HCT116 (cell line): ENCODE measurements around the gene MYADM. TPM values are rescaled to one million over a fixed set of nuclear protein-coding genes. Genes with fewer than 3 reads are reported as not detected.

ENCODE experiments used
- ATAC-seq: fragments of 200-7000 bp; cut with Tn5 transposase; 2 replicates; pipeline ENCODE4 v1.9.1; 2020; ENCODE audit warnings: mild to moderate bottlenecking, moderate library complexity
- BruUV-seq: library from RNA; stranded (reverse); fragments of 400-500 nt; replicated peaks from 2 replicates; lab custom pipeline; 2021; lab: Mats Ljungman, UMichigan
- CTCF ChIA-PET: fragments of 300-600 bp; sonication (Branson Sonifier 250); formaldehyde crosslinking; loops from one replicate; lab custom pipeline; 2021; ENCODE audit warnings: antibody characterized with exemption; lab: Charles Lee
- POLR2A ChIA-PET: fragments of 300-600, 350-600 bp; sonication (Branson Sonifier 250); formaldehyde crosslinking; loops from one replicate; lab custom pipeline; 2021; ENCODE audit warnings: antibody characterized with exemption; lab: Charles Lee
- RAD21 ChIA-PET, 2 experiments: fragments of 300-600 bp; sonication (Branson Sonifier 250); formaldehyde crosslinking; loops; one replicate each; lab custom pipeline; 2023; ENCODE audit warnings: low total read pairs in 2 of 2; ENCODE audit not compliant: uncharacterized antibody in 2 of 2, unreplicated experiment in 2 of 2, low non-redundant PET in 1 of 2; lab: Charles Lee
- DNase-seq: peaks from one replicate; pipeline ENCODE4 v3.0.0-alpha.2; 2010; ENCODE audit warnings: low read depth, low spot score
- H2AFZ ChIP-seq: fragments of 200-600 bp; shearing (Covaris generic), sonication (generic); 2 replicates; pipeline ENCODE4 v1.6.1; 2017; ENCODE audit warnings: low read depth, mixed run types, mixed read lengths, antibody characterized with exemption, low read length; ENCODE audit not compliant: poor library complexity, severe bottlenecking
- H3K27ac ChIP-seq: 2 replicates; pipeline ENCODE4 v1.5.1; 2012; ENCODE audit warnings: low read depth, low read length
- H3K27me3 ChIP-seq: fragments of 200-600 bp; sonication (generic); 2 replicates; pipeline ENCODE4 v1.6.1; 2016; ENCODE audit warnings: mixed run types, low read length, mixed read lengths; ENCODE audit not compliant: insufficient read depth
- H3K36me3 ChIP-seq, 2 experiments: fragments of 200-500 bp in 1 of 2; fragments of 200-600 bp in 1 of 2; sonication (Bioruptor generic) in 1 of 2; sonication (generic) in 1 of 2; 2 replicates each; pipeline versions ENCODE4 v1.5.1 to v1.6.1; 2014 to 2016; ENCODE audit warnings: low read length in 2 of 2, inconsistent platforms in 1 of 2, mixed read lengths in 1 of 2, mixed run types in 1 of 2; ENCODE audit not compliant: insufficient read depth in 2 of 2, control insufficient read depth in 1 of 2
- H3K4me1 ChIP-seq, 2 experiments: fragments of 200-600 bp in 1 of 2; sonication (generic) in 1 of 2; 2 replicates each; pipeline versions ENCODE4 v1.5.1 to v1.6.1; 2012 to 2017; ENCODE audit warnings: low read length in 2 of 2, inconsistent platforms in 1 of 2, mild to moderate bottlenecking in 1 of 2, mixed read lengths in 1 of 2, mixed run types in 1 of 2, moderate library complexity in 1 of 2; ENCODE audit not compliant: insufficient read depth in 2 of 2, control insufficient read depth in 1 of 2
- H3K4me2 ChIP-seq: fragments of 200-600 bp; sonication (generic); 2 replicates; pipeline ENCODE4 v1.6.1; 2017; ENCODE audit warnings: mixed run types, low read length, mixed read lengths
- H3K4me3 ChIP-seq, 2 experiments: fragments of 200-600 bp in 1 of 2; sonication (generic) in 1 of 2; replicated peaks in 1 of 2; 2 replicates each; pipeline ENCODE4 v1.5.1; 2011 to 2016; ENCODE audit warnings: low read length in 2 of 2, control low read depth in 1 of 2, low read depth in 1 of 2, mild to moderate bottlenecking in 1 of 2, mixed read lengths in 1 of 2, mixed run types in 1 of 2
- H3K79me2 ChIP-seq: fragments of 200-600 bp; sonication (generic); 2 replicates; pipeline ENCODE4 v1.6.1; 2017; ENCODE audit warnings: mild to moderate bottlenecking, mixed run types, low read length, moderate library complexity, mixed read lengths; ENCODE audit not compliant: insufficient read depth
- H3K9ac ChIP-seq: fragments of 200-600 bp; sonication (generic); 2 replicates; pipeline ENCODE4 v1.6.1; 2016; ENCODE audit warnings: low read length, mixed read lengths
- H3K9me2 ChIP-seq: fragments of 200-600 bp; sonication (generic), shearing (Covaris generic); 2 replicates; pipeline ENCODE4 v1.6.1; 2017; ENCODE audit warnings: mixed run types, mild to moderate bottlenecking, moderate library complexity; ENCODE audit not compliant: insufficient read depth
- H3K9me3 ChIP-seq, 2 experiments: fragments of 200-500 bp in 1 of 2; fragments of 200-600 bp in 1 of 2; sonication (Bioruptor generic) in 1 of 2; sonication (generic) in 1 of 2; 2 replicates each; pipeline ENCODE4 v1.6.1; 2014 to 2017; ENCODE audit warnings: low read length in 2 of 2, mixed read lengths in 2 of 2, inconsistent platforms in 1 of 2, low read depth in 1 of 2, mild to moderate bottlenecking in 1 of 2, mixed run types in 1 of 2, moderate library complexity in 1 of 2; ENCODE audit not compliant: control insufficient read depth in 1 of 2, insufficient read depth in 1 of 2
- H4K20me1 ChIP-seq: fragments of 200-600 bp; sonication (generic), shearing (Covaris generic); 2 replicates; pipeline ENCODE4 v1.6.1; 2017; ENCODE audit warnings: mixed run types, mild to moderate bottlenecking, moderate library complexity; ENCODE audit not compliant: insufficient read depth
- CBX3 ChIP-seq: IDR thresholded peaks from 2 replicates; pipeline ENCODE4 v1.6.1; 2012; ENCODE audit warnings: low read depth
- POLR2AphosphoS5 ChIP-seq: IDR thresholded peaks from 2 replicates; pipeline ENCODE4 v1.6.1; 2011; ENCODE audit warnings: mild to moderate bottlenecking, low read depth, low read length, moderate library complexity
- YY1 ChIP-seq: IDR thresholded peaks from 2 replicates; pipeline ENCODE4 v1.6.1; 2011; ENCODE audit warnings: low read length, low read depth, moderate library complexity, mild to moderate bottlenecking; ENCODE audit not compliant: insufficient replicate concordance; ENCODE audit errors: extremely low read depth
- intact Hi-C: fragments of 100-400 bp; cut with micrococcal nuclease; formaldehyde crosslinking; loops from 2 replicates; pipeline ENCODE4 v1.10.0; 2022
- total RNA-seq: library from RNA; stranded (reverse); gene quantifications from one replicate; pipeline ENCODE4 v1.2.1, GENCODE V29; 2021; ENCODE audit not compliant: unreplicated experiment

MYADM gene
- total RNA-seq, 1 experiment from 2014 or later, result 79.6 TPM

GRCh38 chr19:53866865-53867224, 838 bp upstream of the MYADM start:
- intact Hi-C loops, result loop anchor here (5.0 kb wide), 1 partner anchor 115 kb away; no protein-coding TSS in a partner anchor
- ChIA-PET CTCF (interaction anchor here (0.8 to 3.8 kb wide), 5 partner anchors 10 to 157 kb away, joined by 3 to 21 read pairs (median 6); no protein-coding TSS in a partner anchor), RAD21 (interaction anchor here in 1 of 2 experiments (0.6 kb wide), 1 partner anchor 164 kb away, joined by 3 read pairs; no protein-coding TSS in a partner anchor), POLR2A (interaction anchor here (0.8 to 3.1 kb wide), 16 partner anchors 8 to 1758 kb away, joined by 3 to 17 read pairs (median 5); partner anchors contain the start of genes CNOT3, MBOAT7 and ZNF784)
- TF ChIP-seq YY1, result no peak
- H2AFZ ChIP-seq, result no peak overlapping the region
- peaks cover 18 to 47% of the 10 kb centered on the region in 2 experiments for H3K4me1 ChIP-seq
- ATAC-seq (no peak), DNase-seq (no peak)
- peak overlapping the region; percentile 99 for H3K4me2 ChIP-seq
- no peaks in the 10 kb centered on the region for H3K9me3 ChIP-seq
- H3K9ac ChIP-seq, result peak overlapping the region; percentile 95
- H3K79me2 ChIP-seq, result peaks cover 30% of the 10 kb centered on the region
- TSS peak; percentile 24 for BruUV-seq
- peak overlapping the region; percentile 75 to 78 for H3K4me3 ChIP-seq
- H4K20me1 ChIP-seq, result no peaks in the 10 kb centered on the region
- no peaks in the 10 kb centered on the region for H3K9me2 ChIP-seq
- peak overlapping the region; percentile 77 for H3K27ac ChIP-seq
- peaks cover 4 to 5% of the 10 kb centered on the region in 2 experiments; a peak in 2 of 4 replicates for H3K36me3 ChIP-seq
- H3K27me3 ChIP-seq, result no peaks in the 10 kb centered on the region

GRCh38 chr19:53868091-53868891, 608 bp downstream of the MYADM start:
- H3K9me3 ChIP-seq, result no peaks in the 10 kb centered on the region
- ChIA-PET CTCF (interaction anchor here (0.9 to 3.8 kb wide), 7 partner anchors 8 to 162 kb away, joined by 3 to 21 read pairs (median 4); no protein-coding TSS in a partner anchor), POLR2A (interaction anchor here (0.6 to 3.1 kb wide), 20 partner anchors 9 to 1786 kb away, joined by 3 to 17 read pairs (median 4); partner anchors contain the start of genes CNOT3, MBOAT7, PRKCG and U2AF2)
- intact Hi-C loops, result loop anchor here (5.0 kb wide), 1 partner anchor 114 kb away; no protein-coding TSS in a partner anchor
- no peaks in the 10 kb centered on the region for H3K27me3 ChIP-seq
- TF ChIP-seq POLR2AphosphoS5 (peak; percentile 26), CBX3 (no peak)
- TF ChIP-seq, all 23 proteins: peak for 1
- RAD21 ChIA-PET, result interaction anchor here in 1 of 2 experiments (1.4 kb wide), 1 partner anchor 112 kb away, joined by 5 read pairs; no protein-coding TSS in a partner anchor
- Histone ChIP-seq H4K20me1 (no peaks in the 10 kb centered on the region), H2AFZ (no peak overlapping the region), H3K36me3 (peaks cover 5% of the 10 kb centered on the region in 2 experiments; a peak in 2 of 4 replicates), H3K79me2 (peaks cover 30% of the 10 kb centered on the region), H3K4me1 (peaks cover 18 to 47% of the 10 kb centered on the region in 2 experiments), H3K27ac (peak overlapping the region; percentile 80), H3K4me2 (peak overlapping the region; percentile 99), H3K4me3 (peak overlapping the region; percentile 66 to 78), H3K9me2 (no peaks in the 10 kb centered on the region), H3K9ac (peak overlapping the region; percentile 95)
- no peak for DNase-seq
- ATAC-seq, result peak; percentile 15; the same call in 1 of the 2 replicates
- BruUV-seq, result TSS peak; percentile 33
